Hepatocyte (in vitro differentiated cells): ENCODE results near the gene TTLL10. TPM values are rescaled to one million over a fixed set of nuclear protein-coding genes. Genes with fewer than 3 reads are reported as not detected.

Experiments
- DNase-seq: peaks from one replicate; pipeline ENCODE4 v3.0.0-alpha.2; 2016; ENCODE audit warnings: low spot score
- H2AFZ ChIP-seq: fragments of 200-600 bp; sonication (generic); 2 replicates; pipeline ENCODE4 v1.6.0; 2016; ENCODE audit warnings: antibody characterized with exemption, mild to moderate bottlenecking
- H3K27ac ChIP-seq: fragments of 200-600 bp; sonication (generic); 2 replicates; pipeline ENCODE4 v1.5.1; 2016; ENCODE audit warnings: mild to moderate bottlenecking
- H3K27me3 ChIP-seq: fragments of 200-600 bp; sonication (generic); 2 replicates; pipeline ENCODE4 v1.6.1; 2016
- H3K36me3 ChIP-seq: fragments of 200-600 bp; sonication (generic); replicated peaks from 2 replicates; pipeline ENCODE4 v1.5.1; 2016; ENCODE audit warnings: low read depth; ENCODE audit not compliant: insufficient read depth
- H3K4me1 ChIP-seq: fragments of 200-600 bp; sonication (generic); 2 replicates; pipeline ENCODE4 v1.5.1; 2016; ENCODE audit warnings: mild to moderate bottlenecking, moderate library complexity; ENCODE audit not compliant: insufficient read depth
- H3K4me2 ChIP-seq: fragments of 200-600 bp; sonication (generic); 2 replicates; pipeline ENCODE4 v1.6.0; 2016
- H3K4me3 ChIP-seq: fragments of 200-600 bp; sonication (generic); 2 replicates; pipeline ENCODE4 v1.5.1; 2016; ENCODE audit warnings: mild to moderate bottlenecking
- H3K79me2 ChIP-seq: fragments of 200-600 bp; sonication (generic); 2 replicates; pipeline ENCODE4 v1.6.0; 2017; ENCODE audit warnings: mild to moderate bottlenecking
- H3K9me2 ChIP-seq: fragments of 200-600 bp; sonication (generic); replicated peaks from 2 replicates; pipeline ENCODE4 v1.6.0; 2017; ENCODE audit warnings: mild to moderate bottlenecking; ENCODE audit not compliant: insufficient read depth
- H3K9me3 ChIP-seq: fragments of 200-600 bp; sonication (generic); 2 replicates; pipeline ENCODE4 v1.5.1; 2016; ENCODE audit warnings: low read depth, mild to moderate bottlenecking
- H4K20me1 ChIP-seq: fragments of 200-600 bp; sonication (generic); 2 replicates; pipeline ENCODE4 v1.6.0; 2016; ENCODE audit warnings: mild to moderate bottlenecking; ENCODE audit not compliant: insufficient read depth, poor library complexity, severe bottlenecking
- CTCF ChIP-seq: fragments of 200-600 bp; sonication (generic); IDR thresholded peaks from 2 replicates; pipeline ENCODE4 v1.5.1; 2016; ENCODE audit warnings: antibody characterized with exemption, mild to moderate bottlenecking; ENCODE audit not compliant: poor library complexity
- EZH2 ChIP-seq: fragments of 200-600 bp; sonication (generic); IDR thresholded peaks from 2 replicates; pipeline ENCODE4 v1.6.1; 2016; ENCODE audit warnings: antibody characterized with exemption, mild to moderate bottlenecking, borderline replicate concordance
- EZH2phosphoT487 ChIP-seq: fragments of 200-600 bp; sonication (generic); IDR thresholded peaks from one replicate; pipeline ENCODE4 v1.6.1; 2018; ENCODE audit warnings: antibody characterized with exemption, mild to moderate bottlenecking, low read depth, moderate library complexity; ENCODE audit not compliant: unreplicated experiment, severe bottlenecking
- WGBS: methylation state at CpG from one replicate; pipeline ENCODE4 v1.1.6; 2016; ENCODE audit warnings: low lambda C conversion rate; ENCODE audit errors: missing lambda C conversion rate; 5-methylcytosine and 5-hydroxymethylcytosine counted together
- polyA plus RNA-seq: library from polyadenylated mRNA; unstranded; fragments of >200 nt; fragmentation: Nextera tagmentation; extraction: Ambion mirVana; gene quantifications from 2 replicates; pipeline ENCODE4 v1.2.1, GENCODE V29; 2016
- total RNA-seq: library from RNA; depleted of rRNA; stranded (reverse); fragments of >200 nt; gene quantifications from 2 replicates; pipeline ENCODE4 v1.2.3, GENCODE V29; 2014

TTLL10 gene
- total and polyA plus RNA-seq, 2 experiments from 2014 or later = 0.69 TPM; not detected in 1

- H3K79me2 ChIP-seq = no peaks in the 10 kb centered on the region
- WGBS = 90% methylated on average over 49 of the region's 49 CpGs
Observed at GRCh38 chr1:1203561-1204424, 30.1 kb downstream of the TTLL10 start.

GRCh38 chr1:1204425-1204920, 30.8 kb downstream of the TTLL10 start:
- TF ChIP-seq CTCF (no peak), EZH2 (no peak), EZH2phosphoT487 (no peak)
- no peak overlapping the region for H2AFZ ChIP-seq
- 90% methylated on average over 5 of the region's 8 CpGs for WGBS
- H3K4me3 ChIP-seq = no peak overlapping the region
- H3K4me2 ChIP-seq = no peak overlapping the region
- no peaks in the 10 kb centered on the region for H3K36me3 ChIP-seq
- no peak for DNase-seq
- H3K4me1 ChIP-seq = peaks cover 17% of the 10 kb centered on the region
- peaks cover 23% of the 10 kb centered on the region for H3K27me3 ChIP-seq
- no peaks in the 10 kb centered on the region for H3K9me3 ChIP-seq
- no peaks in the 10 kb centered on the region for H3K79me2 ChIP-seq
- no peaks in the 10 kb centered on the region for H4K20me1 ChIP-seq
- H3K27ac ChIP-seq = no peak overlapping the region
- H3K9me2 ChIP-seq = no peaks in the 10 kb centered on the region

More at GRCh38 chr1:1203561-1204424, 30.1 kb downstream of the TTLL10 start:
- Histone ChIP-seq H3K27me3 (peaks cover 23% of the 10 kb centered on the region), H3K27ac (no peak overlapping the region), H4K20me1 (no peaks in the 10 kb centered on the region), H3K4me2 (no peak overlapping the region), H3K9me2 (no peaks in the 10 kb centered on the region), H3K4me1 (peaks cover 15% of the 10 kb centered on the region), H3K36me3 (no peaks in the 10 kb centered on the region), H3K9me3 (no peaks in the 10 kb centered on the region), H3K4me3 (no peak overlapping the region), H2AFZ (no peak overlapping the region)
- DNase-seq = no peak
- no peak for TF ChIP-seq CTCF
- TF ChIP-seq EZH2 = no peak
- no peak for TF ChIP-seq EZH2phosphoT487

- Histone ChIP-seq H3K4me3 (no peak overlapping the region), H3K9me3 (no peaks in the 10 kb centered on the region), H3K4me2 (no peak overlapping the region), H3K36me3 (no peaks in the 10 kb centered on the region), H3K9me2 (no peaks in the 10 kb centered on the region), H2AFZ (no peak overlapping the region), H3K4me1 (peaks cover 17% of the 10 kb centered on the region), H4K20me1 (no peaks in the 10 kb centered on the region), H3K79me2 (no peaks in the 10 kb centered on the region), H3K27ac (no peak overlapping the region), H3K27me3 (peaks cover 23% of the 10 kb centered on the region)
- WGBS = 83% methylated on average over 18 of the region's 19 CpGs
- DNase-seq = no peak
- TF ChIP-seq EZH2 (no peak), EZH2phosphoT487 (no peak), CTCF (no peak)
Observed at GRCh38 chr1:1204998-1205768, 31.5 kb downstream of the TTLL10 start.
